ENCODE data around the gene CYP2U1.

The CYP2U1 gene

GRCh38 chr4:107993969-107994368 lies 62.6 kb downstream of the CYP2U1 start:
- no peak for FAIRE-seq
- no peak for DNase-seq (ENCODE audit: insufficient read length)
- TF ChIP-seq POLR2AphosphoS5 (IDR thresholded peaks at IDR 0.05; ENCODE audit: low read depth, low read length) (no peak), TAF1 (IDR thresholded peaks at IDR 0.05; ENCODE audit: borderline replicate concordance, low read depth, low read length) (no peak), POLR2A (IDR thresholded peaks at IDR 0.05; ENCODE audit: low read depth, low read length) (no peak)

GRCh38 chr4:107994894-107995293 lies 63.5 kb downstream of the CYP2U1 start:
- DNase-seq (ENCODE audit: insufficient read length) (no peak), FAIRE-seq (no peak)
- TF ChIP-seq POLR2AphosphoS5 (IDR thresholded peaks at IDR 0.05; ENCODE audit: low read depth, low read length) (no peak), POLR2A (IDR thresholded peaks at IDR 0.05; ENCODE audit: low read depth, low read length) (no peak), TAF1 (IDR thresholded peaks at IDR 0.05; ENCODE audit: borderline replicate concordance, low read depth, low read length) (no peak)

GRCh38 chr4:107996949-107997788 lies 65.8 kb downstream of the CYP2U1 start:
- no peak for TF ChIP-seq TAF1 (IDR thresholded peaks at IDR 0.05; ENCODE audit: borderline replicate concordance, low read depth, low read length)
- TF ChIP-seq POLR2AphosphoS5 (IDR thresholded peaks at IDR 0.05; ENCODE audit: low read depth, low read length), result no peak
- TF ChIP-seq POLR2A (IDR thresholded peaks at IDR 0.05; ENCODE audit: low read depth, low read length), result no peak
- DNase-seq (ENCODE audit: insufficient read length) (no peak), FAIRE-seq (no peak)

- no peak for FAIRE-seq
- DNase-seq (ENCODE audit: insufficient read length), result no peak
- TF ChIP-seq POLR2AphosphoS5 (IDR thresholded peaks at IDR 0.05; ENCODE audit: low read depth, low read length) (no peak), TAF1 (IDR thresholded peaks at IDR 0.05; ENCODE audit: borderline replicate concordance, low read depth, low read length) (no peak), POLR2A (IDR thresholded peaks at IDR 0.05; ENCODE audit: low read depth, low read length) (no peak)
These were observed 66.4 kb downstream of the CYP2U1 start for GRCh38 chr4:107997794-107998193.

- FAIRE-seq (no peak), DNase-seq (ENCODE audit: insufficient read length) (no peak)
- no peak for TF ChIP-seq POLR2A (IDR thresholded peaks at IDR 0.05; ENCODE audit: low read depth, low read length)
- no peak for TF ChIP-seq TAF1 (IDR thresholded peaks at IDR 0.05; ENCODE audit: borderline replicate concordance, low read depth, low read length)
These were observed 68.7 kb downstream of the CYP2U1 start for GRCh38 chr4:107999932-108000539.

GRCh38 chr4:108001540-108002135 lies 70.3 kb downstream of the CYP2U1 start:
- FAIRE-seq (no peak), DNase-seq (ENCODE audit: insufficient read length) (no peak)
- TF ChIP-seq TAF1 (IDR thresholded peaks at IDR 0.05; ENCODE audit: borderline replicate concordance, low read depth, low read length) (no peak), POLR2AphosphoS5 (IDR thresholded peaks at IDR 0.05; ENCODE audit: low read depth, low read length) (no peak), POLR2A (IDR thresholded peaks at IDR 0.05; ENCODE audit: low read depth, low read length) (no peak)
